Measurements from ENCODE around the gene SASS6.
"Not testable (repeated sequence)": the region's sequence is repeated elsewhere in the genome, so short reads cannot be mapped to it uniquely, and the experiment has no call there.

Gene SASS6

DNA sequence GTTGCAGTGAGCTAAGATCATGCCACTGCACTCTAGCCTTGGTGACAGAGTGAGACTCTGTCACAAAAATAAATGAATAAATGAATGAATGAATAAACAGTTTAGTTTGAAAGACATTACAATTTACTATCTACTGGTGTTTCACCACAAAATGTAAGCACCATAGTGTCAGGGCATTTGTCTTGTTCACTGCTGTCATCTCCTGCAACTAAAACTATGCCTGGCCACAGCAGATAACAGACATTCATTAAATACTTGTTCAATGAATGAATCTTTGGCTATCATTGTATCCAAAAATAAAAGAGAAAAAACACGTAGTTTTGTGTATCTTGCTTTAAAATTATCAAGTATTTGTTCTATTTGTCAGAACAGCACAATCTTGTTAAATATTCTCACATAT lies 32.5 kb downstream of the SASS6 start:
- no peak for DNase-seq

DNA sequence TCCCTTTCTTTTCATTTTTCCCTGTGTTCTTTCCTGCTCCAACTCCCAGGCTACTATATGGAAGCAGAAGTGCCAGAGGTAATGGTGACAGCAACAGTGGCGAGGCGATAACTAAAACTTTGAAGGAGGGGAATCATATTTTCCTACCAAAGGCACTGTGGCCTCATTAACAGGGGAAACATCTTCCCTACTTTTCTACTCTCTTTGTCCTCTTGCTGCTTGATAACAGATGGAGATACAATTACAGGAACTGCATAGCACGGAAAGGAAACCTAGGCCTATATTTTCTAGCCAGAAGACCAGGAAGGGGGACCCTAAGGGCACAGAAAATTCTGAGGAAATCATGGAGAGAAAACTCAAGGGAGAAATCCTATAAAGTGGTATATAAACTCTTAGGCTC lies 42.3 kb downstream of the SASS6 start:
- DNase-seq, result no peak

DNA sequence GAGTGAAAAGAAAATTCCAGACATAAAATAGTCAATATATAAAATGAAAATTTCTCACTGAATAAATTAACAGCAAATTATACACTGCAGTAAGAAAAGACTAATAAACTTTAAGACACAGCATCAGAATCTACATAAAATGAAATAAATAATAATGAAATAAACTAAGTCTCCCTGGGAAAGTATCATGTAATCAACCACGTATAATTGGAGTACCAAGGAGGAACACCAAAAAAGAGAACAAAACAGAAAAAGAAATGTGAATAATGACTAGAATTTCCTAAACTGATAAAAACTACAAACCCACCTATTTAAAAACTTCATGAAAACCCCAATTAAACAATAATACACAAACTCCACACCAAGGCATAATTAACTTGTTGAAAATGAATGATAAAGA lies 43.6 kb downstream of the SASS6 start:
- DNase-seq, result no peak

DNA sequence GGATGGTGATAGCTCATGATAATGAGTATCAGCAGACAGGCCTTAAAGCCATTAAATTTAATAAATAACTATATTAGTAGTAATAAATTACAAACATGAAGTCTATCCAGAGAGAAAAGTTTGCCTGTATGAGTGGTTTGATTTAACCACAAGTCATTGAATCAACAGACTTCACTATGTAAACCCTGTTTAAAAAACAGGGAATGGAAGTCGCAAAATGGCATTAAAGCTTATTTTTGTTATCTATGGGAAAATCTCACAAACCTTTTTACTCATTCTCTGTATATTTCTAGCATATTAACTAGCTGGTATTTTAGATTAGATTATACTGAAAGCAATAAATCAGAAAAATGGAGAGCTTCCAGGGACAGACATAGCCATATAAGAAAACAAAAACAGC lies 45.3 kb downstream of the SASS6 start:
- DNase-seq, result no peak

DNA sequence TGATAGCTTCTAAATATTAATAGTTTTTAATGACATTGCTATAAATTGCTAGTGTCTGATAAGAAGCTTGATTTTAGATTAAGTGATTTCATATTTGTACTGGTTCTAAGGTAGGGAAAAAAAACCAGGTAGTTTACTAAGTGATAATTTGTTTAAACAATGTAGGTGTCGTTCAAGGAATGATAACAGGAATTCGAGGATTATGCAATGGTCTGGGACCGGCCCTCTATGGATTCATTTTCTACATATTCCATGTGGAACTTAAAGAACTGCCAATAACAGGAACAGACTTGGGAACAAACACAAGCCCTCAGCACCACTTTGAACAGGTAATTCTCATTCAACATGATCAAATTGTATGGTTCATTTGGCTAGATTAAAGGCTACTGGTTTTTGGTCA lies 52.4 kb downstream of the SASS6 start:
- no peak for DNase-seq

DNA sequence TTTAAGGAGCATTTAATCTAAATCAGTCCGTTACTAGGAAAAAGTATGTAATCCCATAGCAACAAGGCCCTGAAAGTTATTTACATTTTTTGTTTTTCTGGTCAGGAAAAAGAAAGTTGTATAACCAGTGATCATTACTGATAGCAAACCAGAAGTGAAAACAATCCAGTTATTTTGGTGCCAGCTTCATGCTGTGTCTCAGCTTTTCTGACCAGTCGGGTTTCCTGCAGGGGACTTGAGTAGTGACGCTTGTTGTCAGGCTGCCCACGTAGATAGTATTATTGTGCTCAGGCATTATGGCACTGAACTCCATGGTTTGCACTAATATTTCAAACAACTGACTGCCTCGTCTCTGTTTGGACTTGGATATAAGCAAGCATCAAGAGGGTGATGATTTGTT lies 55.2 kb downstream of the SASS6 start:
- no peak for DNase-seq

DNA sequence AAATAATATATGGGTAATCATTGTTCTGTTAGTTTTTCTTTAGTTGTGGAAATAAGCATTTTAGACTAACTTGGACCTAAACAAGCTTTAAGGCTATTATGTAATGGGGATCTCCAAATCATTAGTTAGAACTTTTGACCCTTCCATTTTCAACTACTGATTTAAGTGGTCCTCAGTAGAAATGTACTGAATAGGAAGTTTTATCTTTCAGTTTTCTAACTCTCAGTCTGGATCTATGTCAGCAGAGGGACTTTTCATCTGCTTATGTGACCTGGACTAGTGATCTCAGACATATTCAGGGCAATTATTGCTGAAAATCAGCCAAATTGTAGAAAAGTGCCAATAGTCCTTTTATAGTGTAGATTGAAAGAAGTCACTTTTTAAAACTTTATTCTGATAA lies 56.0 kb downstream of the SASS6 start:
- DNase-seq, result no peak

DNA sequence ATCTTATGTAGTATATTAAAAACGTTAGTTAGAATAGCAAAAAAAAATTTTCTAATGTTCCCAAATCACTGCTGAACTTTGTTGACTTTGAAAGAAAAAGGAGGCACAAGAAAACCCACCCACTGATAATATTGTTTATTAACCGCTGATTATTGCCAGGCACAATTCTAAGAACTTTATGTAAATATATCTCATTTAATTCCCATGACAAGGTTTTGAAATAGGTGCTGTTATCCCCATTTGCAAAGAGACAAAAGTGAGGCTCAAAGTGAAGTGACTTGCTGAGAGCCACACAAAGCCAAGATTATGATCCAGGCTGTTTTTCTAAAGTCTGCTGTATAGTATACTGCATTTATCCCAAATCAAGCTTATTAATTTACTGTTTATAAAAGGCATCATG lies 56.4 kb downstream of the SASS6 start:
- no peak for DNase-seq

DNA sequence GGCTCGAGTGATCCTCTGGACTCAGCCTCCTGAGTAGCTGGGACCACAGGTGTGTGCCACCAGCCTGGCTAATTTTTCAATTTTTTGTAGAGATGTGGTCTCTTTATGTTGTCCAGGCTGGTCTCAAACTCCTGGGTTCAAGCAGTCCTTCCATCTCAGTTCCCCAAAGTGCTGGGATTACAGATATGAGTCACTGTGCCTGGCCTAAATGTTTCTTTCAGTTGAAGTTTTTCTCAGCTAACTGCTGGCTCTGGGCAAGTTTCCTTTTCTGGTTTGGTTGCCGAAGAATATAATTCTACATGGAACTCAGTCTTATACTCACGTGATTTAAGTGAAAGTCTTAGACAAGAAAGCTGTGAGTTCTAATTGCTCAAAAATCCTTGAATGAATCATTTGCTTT lies 57.0 kb downstream of the SASS6 start:
- no peak for DNase-seq

DNA sequence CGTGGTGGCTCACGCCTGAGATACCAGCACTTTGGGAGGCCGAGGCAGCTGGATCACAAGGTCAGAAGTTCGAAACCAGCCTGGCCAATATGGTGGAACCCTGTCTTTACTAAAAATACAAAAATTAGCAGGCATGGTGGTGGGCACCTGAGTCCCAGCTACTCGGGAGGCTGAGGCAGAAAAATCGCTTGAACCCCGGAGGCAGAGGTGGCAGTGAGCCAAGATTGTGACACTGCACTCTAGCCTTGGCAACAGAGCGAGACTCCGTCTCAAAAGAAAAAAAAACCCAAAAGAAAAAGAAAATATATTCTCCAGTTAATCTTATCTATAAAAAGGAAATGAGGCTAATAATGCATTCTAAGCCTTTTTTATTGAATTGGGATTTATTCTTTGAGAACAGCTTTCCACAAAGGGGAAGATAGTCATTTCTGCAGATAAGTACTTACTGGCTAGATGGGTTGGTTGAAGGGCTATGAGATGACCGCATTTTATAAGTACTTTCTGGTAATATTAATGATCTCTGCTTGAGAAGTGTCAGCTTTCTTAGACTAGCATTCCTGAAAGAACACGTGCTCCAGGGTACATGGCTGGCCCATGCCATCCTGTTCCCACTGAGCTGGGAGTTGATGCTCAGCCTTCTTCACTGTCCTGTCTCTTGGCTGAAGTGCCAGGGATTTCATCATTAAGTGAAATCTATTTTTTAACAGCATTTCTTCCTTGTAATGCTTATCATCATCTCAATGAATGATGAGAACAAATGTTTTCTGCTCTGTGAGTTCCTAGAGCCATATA lies 57.9 kb downstream of the SASS6 start:
- no peak for DNase-seq

DNA sequence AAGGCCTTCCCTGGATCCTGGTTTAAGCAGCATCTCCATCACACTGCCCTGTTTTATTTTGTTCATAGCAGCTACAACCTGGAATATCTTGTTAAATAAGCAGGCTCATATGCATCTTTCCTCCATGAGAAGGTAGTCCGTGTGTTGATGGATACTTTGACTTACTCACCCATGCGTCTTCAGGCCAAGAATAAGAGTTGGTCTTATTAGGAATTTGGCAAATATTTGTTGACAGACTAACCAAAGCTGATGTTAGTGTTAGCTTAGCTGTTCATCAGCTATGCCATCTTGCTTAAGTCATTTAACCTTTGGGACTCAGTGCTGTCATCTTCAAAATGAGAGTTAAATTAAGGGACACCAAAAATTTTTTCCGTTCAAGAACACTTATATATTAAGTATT lies 59.2 kb downstream of the SASS6 start:
- no peak for DNase-seq

DNA sequence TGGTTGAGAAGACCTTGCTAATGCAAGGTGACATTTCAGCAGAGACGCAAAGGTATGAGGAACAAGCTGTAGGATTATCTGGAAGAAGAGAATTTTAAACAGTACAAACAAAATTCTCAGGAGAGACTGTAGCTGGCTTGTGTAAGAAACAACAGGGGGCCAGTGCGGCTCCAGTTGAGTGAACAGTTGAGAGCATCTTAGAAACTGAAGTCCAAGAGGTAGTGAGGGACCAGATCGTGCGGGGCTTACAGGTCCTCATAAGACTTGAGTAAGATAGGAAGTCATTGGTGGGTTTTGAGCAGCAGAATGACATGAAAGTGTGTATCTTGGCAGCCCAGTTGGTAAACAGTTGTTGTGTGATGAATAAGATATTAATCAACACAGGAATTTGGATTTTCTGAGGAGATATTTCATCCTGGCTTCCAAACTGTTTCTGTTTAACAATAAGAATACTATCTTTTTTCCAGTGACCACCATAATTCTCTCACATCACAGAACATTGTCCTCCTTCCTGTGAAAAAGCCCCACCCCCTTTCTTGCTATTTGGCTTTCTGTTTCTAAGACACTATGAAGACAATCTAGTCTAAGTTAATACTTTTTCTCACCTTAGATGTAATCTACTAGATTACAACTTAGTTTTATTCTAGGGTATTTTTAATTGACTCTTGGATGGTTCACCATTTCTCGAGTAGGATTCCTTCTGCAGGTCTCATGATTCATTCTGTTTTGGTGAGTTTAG lies 62.4 kb downstream of the SASS6 start:
- DNase-seq, result no peak

DNA sequence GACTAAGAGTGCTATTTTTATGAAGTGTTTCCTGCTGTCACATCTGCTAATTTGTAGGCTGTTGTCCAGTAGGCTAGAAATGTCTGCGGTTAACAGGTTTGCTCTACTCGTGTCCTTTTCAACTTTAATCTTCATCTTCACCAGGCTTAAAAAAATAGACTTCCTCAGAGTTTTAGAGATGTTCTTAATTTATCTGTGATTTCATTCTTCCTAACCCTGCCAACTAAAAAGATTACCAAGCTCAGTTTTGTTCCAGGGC lies 66.8 kb downstream of the SASS6 start:
- DNase-seq, result no peak

DNA sequence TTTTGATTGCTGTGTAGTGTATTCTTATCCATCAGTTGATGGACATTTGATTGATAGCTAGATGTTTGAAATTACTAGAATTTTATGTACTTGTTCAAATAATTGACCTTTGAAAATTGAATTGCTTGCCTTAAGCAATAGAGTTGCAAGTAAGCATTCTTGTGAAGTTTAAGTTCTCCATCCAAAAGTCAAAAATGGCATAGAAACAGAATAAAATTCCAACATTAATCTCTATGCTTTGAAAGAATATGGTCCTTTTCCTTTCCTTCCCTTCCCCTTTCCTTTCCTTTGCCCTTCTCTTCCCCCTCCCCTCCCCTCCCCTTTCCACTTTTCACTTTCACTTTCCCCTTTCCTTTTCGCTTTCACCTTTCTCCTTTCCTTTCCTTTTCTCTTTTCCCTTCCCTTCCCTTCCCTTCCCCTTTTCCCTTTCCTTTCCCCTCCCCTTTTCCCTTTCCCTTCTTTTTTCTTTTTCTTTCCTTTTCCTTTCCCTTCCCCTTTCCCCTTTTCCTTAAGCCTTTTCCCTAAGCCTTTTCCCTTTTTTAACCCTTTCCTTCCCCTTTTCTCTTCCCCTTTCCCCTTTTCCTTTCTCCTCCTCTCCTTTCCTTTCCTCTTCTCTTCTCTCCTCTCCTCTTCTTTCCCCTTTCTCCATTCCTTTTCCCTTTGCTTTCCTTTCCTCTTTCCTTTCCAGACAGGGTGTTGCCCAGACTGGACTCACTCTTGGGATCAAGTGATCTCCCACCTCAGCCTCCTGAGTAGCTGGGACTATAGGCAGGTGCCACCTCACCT lies 67.4 kb downstream of the SASS6 start:
- no peak for DNase-seq

DNA sequence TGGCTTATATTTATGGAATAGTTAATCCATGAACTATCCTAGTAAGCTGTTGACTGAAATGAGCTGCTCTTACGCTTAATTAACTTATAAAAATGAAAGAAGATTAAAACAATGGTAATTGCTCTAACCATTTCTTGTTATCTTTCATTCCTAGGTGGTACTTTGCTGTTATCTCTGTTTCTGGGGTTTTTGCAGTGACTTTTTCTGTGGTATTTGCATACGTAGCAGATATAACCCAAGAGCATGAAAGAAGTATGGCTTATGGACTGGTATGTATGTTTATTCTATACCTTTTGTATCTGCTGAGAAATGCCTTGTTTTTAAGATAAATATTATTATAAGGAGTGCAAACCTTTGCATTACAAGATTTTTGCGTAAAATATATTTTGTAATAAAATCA lies 71.0 kb downstream of the SASS6 start:
- DNase-seq, result no peak

DNA sequence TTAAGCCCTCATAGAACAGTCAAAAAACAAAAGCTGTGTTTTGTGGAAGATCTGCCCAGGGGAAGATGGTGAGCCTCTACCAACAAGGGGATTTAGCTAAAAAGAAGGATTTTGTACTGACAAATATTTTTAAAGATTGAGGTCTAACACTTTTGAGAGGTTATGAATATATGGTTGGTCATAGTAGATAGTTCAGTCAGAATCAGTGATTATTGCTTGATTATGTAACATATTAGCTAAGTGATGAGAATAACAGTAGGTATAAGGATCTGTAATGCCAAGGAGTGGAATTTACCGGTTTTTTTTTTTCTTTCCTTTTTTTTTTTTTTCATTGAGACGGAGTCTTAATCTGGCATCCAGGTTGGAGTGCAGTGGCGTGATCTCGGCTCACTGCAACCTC lies 79.0 kb downstream of the SASS6 start:
- no peak for DNase-seq

DNA sequence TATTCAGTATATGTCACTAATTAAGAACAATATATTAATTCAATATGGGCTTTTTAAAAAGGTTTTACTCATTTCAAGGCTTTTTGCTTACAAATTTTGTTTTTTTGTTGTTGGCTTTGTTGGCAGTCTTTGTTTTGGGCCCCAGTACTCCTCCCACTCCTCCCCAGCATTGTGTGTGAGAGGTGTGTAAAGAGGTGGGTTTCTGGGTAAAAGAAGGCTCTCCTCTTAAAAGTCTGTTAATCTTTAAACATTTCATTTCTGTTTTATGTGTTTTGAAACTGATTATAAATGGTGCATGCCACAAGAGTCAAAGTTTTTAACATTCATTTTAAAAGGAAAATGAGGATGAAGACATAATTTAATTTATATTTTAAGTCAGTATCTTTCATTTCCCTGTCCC lies 79.6 kb downstream of the SASS6 start:
- no peak for DNase-seq

DNA sequence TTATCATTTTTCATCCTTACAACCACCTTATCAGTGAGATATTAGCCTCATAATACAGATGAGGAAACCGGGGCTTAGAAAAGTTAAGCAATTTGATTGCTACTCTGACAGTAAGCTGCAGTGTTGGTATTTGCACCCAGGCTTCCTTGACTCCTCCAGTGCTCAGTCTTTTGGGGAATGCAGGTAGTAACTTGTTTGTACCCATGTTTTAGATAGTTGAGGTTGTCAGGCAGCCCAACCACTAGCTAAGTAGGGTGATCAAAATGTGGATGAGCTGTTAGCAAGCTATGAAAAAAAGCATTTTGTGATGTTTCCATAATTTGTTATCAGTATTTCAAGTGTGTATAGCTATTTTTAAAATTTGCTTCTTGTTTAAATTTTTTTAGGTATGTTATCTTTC lies 80.8 kb downstream of the SASS6 start:
- DNase-seq, result no peak

DNA sequence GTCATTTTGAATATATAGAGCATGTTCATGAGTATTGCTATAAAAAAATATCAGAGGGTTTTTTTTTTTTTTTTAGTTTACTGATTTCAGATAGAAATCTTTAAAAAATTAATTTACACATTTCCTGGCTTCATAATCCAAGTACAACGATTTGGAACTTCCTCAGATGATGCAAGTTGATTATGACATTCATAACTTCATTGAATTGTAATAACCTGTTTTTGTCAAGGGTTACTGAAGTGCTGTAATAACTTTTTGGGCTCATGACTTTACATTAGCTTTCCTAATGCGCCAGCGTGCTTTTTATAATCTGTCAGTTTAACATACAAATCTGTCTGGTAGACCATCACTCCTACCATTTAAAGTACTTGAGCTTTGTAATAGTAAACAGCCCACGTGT lies 81.3 kb downstream of the SASS6 start:
- DNase-seq, result no peak

DNA sequence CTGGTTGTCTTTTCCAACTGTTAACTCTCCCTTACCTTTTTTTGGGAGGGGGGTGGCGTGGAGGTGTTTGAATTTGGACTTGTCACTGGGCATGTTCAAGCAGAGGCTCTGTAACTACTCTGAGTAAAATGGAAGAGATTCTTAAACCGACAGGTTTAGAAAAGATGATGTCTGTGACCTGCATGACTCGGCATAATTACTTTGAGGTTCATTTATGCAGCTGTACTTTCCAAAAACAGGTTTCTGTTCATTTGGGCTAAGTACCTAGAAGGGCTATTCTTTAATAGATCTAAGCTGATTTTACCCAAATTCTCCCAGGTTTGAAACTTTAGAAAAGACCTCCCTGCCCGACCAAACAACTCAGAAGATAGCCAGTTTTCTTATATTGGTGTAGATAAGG lies 82.6 kb downstream of the SASS6 start:
- DNase-seq, result no peak

DNA sequence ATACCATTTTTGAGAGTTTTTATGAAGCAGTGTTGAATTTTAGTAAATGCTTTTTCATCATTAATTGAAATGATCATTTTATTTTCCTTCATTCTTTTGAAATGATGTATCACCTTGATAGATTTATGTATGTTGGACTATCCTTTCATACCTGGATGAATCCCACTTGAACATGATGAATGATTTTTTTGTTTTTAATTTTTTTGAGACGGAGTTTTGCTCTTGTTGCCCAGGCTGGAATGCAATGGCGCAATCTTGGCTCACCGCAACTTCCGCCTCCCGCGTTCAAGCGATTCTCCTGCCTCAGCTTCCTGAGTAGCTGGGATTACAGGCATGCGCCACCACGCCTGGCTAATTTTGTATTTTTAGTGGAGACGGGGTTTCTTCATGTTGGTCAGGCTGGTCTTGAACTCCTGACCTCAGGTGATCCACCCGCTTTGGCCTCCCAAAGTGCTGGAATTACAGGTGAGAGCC lies 85.5 kb downstream of the SASS6 start:
- not testable (repeated sequence) for DNase-seq

DNA sequence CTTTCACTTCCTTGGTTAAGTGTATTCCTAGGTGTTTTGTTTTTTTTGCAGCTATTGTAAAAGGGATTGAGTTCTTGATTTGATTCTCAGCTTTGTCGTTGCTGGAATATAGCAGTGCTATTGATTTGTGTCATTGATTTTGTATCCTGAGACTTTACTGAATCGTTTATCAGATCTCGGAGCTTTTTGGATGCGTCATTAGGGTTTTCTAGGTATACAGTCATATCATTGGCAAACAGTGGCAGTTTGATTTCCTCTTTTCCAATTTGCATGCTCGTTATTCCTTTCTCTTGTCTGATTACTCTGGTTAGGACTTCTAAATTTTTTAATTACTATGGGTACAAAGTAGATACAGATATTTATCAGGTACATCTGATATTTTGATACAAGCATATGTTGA lies 87.5 kb downstream of the SASS6 start:
- no peak for DNase-seq

DNA sequence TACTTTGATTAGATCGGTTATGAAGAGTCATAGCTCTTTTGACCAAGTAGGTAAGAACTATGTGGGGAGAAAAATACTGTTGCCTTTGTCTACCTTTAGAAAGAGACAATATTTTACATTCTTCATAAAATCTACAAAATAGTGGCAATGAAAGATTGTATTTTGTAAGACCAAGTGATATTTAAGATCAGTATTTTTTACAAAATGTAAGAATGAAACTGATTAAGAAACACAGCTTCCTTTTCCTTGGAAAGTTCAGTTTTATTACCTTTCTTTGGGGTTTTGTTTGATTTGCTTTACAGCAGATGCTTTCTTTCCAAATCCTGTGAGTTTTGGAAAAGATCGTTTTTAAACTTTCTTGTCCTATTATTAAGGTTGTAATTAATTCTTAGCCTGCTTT lies 93.1 kb downstream of the SASS6 start:
- DNase-seq, result no peak

DNA sequence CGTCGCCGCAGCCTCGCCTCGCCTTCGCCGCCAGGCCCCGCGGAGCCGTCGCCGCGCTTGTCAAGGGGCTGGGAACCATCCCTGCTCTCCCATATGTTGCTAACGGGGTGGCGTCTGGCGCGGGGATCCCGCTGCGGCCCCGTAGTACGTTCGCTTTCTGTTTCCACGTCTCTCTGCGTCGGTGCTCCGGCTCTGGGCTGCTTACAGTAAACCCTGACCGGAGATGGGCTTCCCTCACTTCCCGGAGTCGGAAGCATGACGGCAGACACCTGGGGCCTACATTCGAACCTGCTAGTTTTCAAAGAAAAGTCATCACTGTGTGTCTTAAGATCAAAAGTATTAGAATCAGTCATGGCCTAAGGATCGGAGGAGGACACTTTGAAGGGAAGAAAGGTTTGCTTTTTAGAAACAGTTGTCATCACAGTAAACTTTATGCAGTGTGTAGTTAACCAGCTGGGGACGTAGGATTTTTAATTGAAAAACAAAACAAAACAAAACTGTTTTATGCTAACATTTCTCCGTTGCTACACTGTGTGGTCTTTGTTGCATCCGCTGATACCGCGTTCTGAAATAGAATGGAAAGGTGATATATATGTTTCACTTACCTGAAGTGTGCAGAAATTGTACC lies 94.0 kb downstream of the SASS6 start:
- DNase-seq, result peak; percentile 85 to 88
